Stimulated activated CD4-positive, alpha-beta T cell treated with anti-CD3 and anti-CD28 coated beads, Interleukin-4, amount 100 ng/mL, for 4 hours (primary cell): ENCODE data around the gene CYP2B6.
"Not testable (repeated sequence)": the region's sequence is repeated elsewhere in the genome, so short reads cannot be mapped to it uniquely, and the experiment has no call there.

Experiments
- DNase-seq, 2 experiments: peaks; one replicate each; pipeline ENCODE4 v3.0.0-alpha.2; 2020

CYP2B6 gene

GRCh38 chr19:40990972-40991381 is at the start of gene CYP2B6:
Gene CYP2B6 (plus strand): TSS chr19:40991282. CDS start chr19:40991306, 24 bp downstream.
- DNase-seq: no peak

- DNase-seq: no peak
Observed at GRCh38 chr19:40941481-40942219, 49.4 kb upstream of the CYP2B6 start.

GRCh38 chr19:40945645-40946044 is 45.4 kb upstream of the CYP2B6 start:
- DNase-seq: no peak

GRCh38 chr19:40947114-40947513 is 44.0 kb upstream of the CYP2B6 start:
- DNase-seq: no peak

GRCh38 chr19:40947573-40947972 is 43.5 kb upstream of the CYP2B6 start:
- no peak for DNase-seq

- DNase-seq: no peak
Observed at GRCh38 chr19:40948580-40949299, 42.3 kb upstream of the CYP2B6 start.

GRCh38 chr19:40954573-40954972 is 36.5 kb upstream of the CYP2B6 start:
- no peak for DNase-seq

GRCh38 chr19:40959338-40959737 is 31.7 kb upstream of the CYP2B6 start:
- DNase-seq: no peak

GRCh38 chr19:40960062-40960685 is 30.9 kb upstream of the CYP2B6 start:
- DNase-seq: no peak

GRCh38 chr19:40960780-40961179 is 30.3 kb upstream of the CYP2B6 start:
- DNase-seq: no peak

GRCh38 chr19:40962460-40962961 is 28.6 kb upstream of the CYP2B6 start:
- DNase-seq: no peak

GRCh38 chr19:40964361-40964760 is 26.7 kb upstream of the CYP2B6 start:
- DNase-seq: not testable (repeated sequence)

GRCh38 chr19:40965351-40965750 is 25.7 kb upstream of the CYP2B6 start:
- DNase-seq: not testable (repeated sequence)

- DNase-seq: not testable (repeated sequence)
Observed at GRCh38 chr19:40966591-40966990, 24.5 kb upstream of the CYP2B6 start.

- not testable (repeated sequence) for DNase-seq
Observed at GRCh38 chr19:40968065-40968464, 23.0 kb upstream of the CYP2B6 start.

GRCh38 chr19:40969721-40970120 is 21.4 kb upstream of the CYP2B6 start:
- DNase-seq: not testable (repeated sequence)

GRCh38 chr19:40970396-40971345 is 20.4 kb upstream of the CYP2B6 start:
- peak in 1 of 2 experiments; percentile 5 for DNase-seq

- DNase-seq: peak; percentile 68 to 72
Observed at GRCh38 chr19:40974633-40975037, 16.4 kb upstream of the CYP2B6 start.

GRCh38 chr19:40976134-40976533 is 14.9 kb upstream of the CYP2B6 start:
- DNase-seq: no peak

- no peak for DNase-seq
Observed at GRCh38 chr19:40976724-40977123, 14.4 kb upstream of the CYP2B6 start.

GRCh38 chr19:40979759-40980158 is 11.3 kb upstream of the CYP2B6 start:
- not testable (repeated sequence) for DNase-seq

GRCh38 chr19:40980743-40981442 is 10.2 kb upstream of the CYP2B6 start:
- not testable (repeated sequence) for DNase-seq
